Epidermal melanocyte (primary cell): ENCODE measurements around the gene AOC2.
"Not testable (repeated sequence)": the region's sequence is repeated elsewhere in the genome, so short reads cannot be mapped to it uniquely, and the experiment has no call there.

Source experiments
- DNase-seq: peaks from one replicate; pipeline ENCODE4 v3.0.0; 2011; ENCODE audit warnings: low spot score; ENCODE audit not compliant: insufficient read length

AOC2 gene

DNA sequence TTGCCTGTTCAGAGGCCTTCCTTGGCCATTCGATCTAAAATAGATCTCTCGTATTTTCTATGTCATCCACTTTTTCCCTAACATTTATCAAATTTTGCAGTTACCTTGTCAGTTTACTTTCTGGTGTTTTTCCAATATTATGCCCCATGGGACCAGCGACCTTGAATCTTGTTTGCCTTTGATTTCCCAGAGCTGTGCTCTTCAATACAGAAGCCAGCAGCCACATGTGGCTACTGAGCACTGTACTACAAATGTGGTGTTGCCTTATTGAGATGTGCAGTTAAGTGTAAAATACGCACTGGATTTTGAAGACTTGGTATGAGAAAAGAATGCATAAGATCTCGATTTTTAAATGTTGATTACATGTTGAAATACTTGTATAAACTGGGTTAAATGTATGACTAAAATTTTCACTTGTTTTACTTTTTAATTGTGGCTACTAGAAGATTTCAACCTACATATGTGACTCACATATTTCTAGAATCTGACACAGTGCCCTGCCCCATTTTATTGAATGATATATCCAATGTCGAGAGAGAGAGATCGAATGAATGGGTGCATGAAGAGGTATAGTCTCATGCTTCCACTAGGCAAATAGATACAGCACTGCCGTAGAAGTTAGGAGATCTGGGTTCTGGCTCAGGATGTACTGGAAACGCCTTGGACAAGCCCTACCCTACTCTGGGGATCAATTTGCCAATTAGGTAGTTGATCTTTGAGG is 12.0 kb upstream of the AOC2 start:
- DNase-seq, result no peak

DNA sequence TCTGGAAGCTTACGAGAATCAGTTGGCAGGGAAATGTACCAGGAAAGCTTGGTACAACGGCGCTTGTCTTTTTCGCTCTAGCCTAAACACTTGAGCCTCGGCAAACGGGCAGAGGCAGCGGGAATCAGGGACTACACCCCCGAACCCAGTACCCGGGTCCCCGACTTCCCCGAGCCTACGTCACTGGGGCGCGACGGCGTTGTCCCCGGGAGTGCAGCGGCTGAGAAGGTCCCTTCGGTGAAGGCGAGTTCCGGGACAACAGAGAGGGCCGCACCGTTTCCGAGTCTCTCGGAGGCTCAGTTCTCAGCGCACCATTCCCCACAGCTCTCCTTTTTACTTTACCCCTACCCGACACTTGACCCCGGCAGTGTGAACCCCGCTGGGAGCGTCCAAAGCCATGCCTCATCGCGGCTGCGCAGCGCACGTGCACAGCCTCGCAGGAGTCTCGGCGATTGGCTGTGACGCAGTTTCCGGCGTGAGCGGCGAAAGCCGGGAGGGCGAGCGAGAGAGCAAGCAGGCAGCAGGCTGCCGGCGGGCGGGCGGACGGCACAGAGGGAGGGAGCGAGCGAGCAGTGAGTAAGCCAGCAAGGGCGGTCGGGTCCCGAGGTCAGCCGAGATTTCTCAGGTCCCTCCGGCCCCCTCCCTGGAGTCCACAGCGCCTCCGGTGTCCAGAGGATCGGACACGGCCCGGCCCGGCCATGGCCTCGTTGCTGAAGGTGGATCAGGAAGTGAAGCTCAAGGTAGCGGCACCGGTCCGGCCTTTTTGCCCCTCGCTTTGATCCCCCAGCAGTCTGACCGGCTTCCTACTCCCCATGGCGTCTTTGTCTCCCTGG is 11.2 kb upstream of the AOC2 start, which contains the start of gene PSME3:
TSS of gene PSME3 (plus strand) at position 464 of the 833 bp plus-strand sequence. CDS start at position 699, 235 bp downstream.
- DNase-seq, result peak; percentile 82

DNA sequence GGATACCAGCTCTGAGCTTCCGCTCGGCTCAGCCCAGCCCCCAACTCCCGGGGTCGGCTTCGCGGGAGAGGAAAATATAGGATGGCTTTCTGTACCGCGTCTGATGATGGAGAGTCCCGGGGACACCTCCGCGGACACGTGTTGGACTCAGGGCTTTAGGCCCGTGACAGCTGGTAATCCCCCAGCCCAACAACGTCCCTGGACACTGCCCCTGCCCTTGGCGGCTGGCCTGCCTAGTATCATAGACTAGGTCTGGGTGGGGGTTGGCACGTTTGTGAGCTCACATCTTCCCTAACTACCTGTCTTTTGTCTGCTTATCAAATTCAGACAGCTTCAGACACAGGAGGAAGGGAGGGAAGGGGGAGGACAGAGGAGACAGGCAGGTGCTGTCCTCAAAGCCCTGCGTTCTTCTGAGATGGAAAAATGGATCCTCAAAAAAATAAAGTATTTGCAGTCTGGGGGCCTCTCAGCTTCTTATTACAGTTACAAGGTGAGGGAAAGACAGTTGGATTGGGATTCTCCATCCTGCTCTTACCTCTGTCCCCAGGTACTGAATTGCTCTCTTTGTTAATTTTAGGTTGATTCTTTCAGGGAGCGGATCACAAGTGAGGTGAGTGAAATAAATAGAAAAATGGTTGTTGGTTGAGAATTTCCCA is 10.5 kb upstream of the AOC2 start:
- no peak for DNase-seq

DNA sequence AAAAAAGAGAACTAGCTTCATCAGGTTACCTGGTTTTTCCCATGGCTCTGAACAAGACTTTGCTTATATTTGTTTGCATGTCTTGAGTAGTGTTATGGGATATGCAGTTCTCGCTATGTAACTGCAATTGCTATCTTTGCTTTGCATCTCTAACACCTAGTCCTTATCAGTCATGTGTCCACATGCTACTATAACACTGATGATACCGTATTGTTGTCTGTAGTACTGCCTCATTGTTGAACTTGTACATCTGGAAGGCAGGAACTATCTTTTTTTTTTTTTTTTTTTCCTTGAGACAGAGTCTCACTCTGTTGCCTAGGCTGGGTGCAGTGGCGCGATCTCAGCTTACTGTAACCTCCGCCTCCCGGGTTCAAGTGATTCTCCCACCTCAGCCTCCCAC is 8.6 kb upstream of the AOC2 start:
- DNase-seq, result no peak

DNA sequence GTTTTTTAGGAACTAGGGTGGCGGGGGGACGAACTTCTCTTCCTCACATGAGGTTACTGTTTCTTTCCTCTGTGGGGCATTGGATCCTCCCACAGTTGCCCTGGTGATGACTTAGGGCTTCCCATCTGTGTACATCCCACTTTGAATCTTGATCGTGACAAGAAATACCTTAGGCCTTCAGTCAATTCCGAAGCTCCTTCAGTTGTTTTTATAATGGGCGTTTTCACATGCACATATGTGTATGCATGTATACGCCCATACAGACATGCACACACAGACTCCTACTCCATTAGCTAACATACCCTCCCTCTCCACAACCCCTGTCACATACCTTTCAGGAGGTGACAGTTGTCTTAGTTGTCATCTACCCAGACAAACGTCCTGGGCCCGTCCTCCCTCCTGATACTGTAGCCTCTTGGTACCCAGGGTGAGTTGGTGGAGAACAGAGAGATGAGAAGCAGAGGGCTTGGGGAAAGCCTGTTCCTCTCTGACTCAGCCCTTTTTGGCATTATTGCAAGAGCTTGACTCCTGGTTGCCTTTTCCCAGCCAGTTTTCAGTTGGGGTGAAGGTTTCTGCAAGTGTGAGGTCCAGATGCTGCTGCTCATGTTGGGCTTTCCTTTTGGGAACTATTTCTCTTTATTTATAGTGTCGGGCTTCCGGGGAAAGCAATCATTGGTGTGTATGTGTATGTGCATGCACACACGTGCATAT is 2.2 kb upstream of the AOC2 start:
- DNase-seq, result no peak

DNA sequence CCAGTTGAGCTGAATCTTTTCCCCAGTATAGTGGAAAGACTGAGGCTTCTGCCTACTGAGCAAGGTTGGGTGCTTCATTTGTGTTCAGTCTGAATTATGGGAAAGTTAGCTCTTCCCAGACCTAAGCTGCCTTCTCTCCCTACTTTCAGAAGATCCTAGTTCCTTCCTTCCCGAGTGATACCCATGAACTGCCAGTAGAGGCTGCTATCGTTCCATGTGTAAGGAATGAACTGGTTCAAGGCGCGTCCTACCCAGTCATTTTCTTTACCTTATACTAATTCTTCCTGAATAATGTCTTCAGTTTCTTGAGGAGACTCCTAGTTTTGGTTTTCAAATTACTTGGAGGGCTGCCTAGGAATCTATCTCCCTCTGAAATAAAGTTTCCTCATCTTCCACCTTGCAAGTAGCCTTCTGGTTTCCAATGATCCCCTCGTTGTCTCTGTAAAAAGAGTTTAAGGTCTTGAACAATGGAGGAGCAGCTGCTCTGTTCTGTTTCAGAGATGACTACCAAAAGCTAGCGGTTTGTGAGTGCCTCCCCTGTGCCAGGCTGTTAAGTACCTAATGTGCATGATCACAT is 934 bp upstream of the AOC2 start:
- peak; percentile 91 for DNase-seq

DNA sequence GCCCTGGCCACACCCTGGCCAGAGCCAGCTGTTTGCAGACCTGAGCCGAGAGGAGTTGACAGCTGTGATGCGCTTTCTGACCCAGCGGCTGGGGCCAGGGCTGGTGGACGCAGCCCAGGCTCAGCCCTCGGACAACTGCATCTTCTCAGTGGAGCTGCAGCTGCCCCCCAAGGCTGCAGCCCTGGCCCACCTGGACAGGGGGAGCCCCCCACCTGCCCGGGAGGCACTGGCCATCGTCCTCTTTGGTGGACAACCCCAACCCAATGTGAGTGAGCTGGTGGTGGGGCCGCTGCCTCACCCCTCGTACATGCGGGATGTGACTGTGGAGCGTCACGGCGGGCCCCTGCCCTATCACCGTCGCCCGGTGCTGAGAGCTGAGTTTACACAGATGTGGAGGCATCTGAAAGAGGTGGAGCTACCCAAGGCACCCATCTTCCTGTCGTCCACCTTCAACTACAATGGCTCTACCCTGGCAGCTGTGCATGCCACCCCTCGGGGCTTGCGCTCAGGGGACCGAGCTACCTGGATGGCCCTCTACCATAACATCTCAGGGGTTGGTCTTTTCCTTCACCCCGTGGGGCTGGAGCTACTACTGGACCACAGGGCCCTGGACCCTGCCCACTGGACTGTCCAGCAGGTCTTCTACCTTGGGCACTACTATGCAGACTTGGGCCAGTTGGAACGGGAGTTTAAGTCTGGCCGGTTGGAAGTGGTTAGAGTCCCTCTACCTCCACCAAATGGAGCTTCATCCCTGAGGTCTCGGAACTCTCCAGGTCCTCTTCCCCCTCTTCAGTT is 578 bp downstream of the AOC2 start:
- DNase-seq, result no peak

DNA sequence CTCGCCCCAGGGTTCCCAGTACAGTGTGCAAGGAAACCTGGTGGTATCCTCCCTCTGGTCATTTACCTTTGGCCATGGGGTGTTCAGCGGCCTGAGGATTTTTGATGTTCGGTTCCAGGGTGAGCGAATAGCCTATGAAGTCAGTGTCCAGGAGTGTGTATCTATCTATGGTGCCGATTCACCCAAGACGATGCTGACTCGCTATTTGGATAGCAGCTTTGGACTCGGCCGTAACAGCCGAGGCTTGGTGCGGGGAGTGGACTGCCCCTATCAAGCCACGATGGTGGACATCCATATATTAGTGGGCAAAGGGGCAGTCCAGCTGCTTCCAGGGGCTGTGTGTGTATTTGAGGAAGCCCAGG is 1.2 kb downstream of the AOC2 start:
- DNase-seq, result no peak

DNA sequence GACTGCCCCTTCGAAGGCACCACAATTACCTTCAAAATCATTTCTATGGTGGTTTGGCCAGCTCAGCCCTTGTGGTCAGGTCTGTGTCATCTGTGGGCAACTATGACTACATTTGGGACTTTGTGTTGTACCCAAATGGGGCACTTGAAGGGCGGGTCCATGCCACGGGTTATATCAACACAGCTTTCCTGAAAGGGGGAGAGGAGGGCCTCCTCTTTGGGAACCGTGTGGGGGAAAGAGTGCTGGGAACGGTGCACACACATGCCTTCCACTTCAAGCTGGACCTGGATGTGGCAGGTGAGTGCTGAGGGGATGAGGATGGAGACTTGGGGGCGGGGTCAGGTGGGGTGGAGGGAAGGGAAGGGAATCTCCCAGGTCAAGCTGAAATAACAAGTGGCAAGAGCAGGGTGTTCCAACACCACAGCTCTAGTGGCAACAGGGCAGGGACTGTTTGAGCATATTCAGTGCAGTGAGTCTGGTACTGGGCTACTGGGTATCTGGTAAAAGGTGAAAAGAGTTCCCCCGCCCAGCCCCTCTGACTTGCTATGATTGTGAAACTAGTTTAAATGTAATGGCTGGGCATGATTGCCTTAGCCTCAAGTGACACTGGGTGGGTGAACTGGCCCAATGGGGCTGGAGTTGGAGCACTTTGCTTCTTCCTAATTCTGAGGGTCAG is 1.7 kb downstream of the AOC2 start:
- peak; percentile 14 for DNase-seq

DNA sequence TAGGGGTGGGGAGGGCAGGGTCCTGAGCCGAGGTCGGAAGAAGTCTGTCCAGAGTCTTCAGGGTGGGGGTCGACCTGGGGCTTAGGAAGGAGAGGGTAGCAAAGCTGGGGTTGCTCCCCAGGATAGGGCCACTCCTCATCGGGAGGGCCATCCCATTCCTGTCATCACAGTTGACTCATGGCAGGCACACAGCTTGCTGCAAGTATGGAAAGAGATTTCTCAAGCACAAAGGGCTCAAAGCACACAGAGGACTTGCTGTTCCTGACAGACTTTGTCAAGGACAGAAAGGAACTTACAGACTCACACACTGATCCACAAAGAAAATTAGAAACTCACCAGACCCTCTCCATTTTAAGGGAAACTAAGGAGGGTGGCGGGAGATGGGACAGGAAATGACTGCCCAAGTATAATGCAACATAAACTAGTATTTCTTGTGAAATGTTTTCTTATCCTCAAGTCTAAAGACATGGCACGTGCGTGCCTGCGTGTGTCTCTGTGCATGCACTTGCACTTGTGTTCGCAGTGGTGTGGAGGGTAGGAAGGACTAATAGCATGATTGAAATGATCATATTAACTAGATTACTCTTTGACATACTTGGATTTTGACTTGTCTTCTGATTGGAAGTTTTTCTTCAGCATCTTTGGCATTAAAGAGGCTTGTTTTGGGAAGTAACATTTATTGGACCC is 2.4 kb downstream of the AOC2 start:
- no peak for DNase-seq

DNA sequence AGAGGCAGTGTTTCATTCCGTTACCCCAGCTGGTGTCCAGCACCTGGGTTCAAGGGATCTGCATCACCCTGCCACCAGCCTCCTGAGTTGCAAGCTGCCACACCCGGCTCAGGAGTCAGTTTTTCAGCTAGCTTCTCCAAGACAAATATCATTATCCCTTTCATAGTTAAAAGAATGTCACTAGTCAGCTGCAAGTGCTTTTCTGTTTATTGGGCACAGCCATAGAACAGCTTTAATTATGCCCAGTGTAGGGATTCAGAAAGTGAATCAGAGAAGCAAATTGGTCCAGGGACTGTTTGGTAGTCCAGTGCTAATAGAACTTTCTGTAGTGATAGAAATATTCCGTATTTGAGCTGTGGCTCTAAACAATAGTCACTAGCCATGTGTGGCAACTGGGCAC is 3.7 kb downstream of the AOC2 start:
- no peak for DNase-seq

DNA sequence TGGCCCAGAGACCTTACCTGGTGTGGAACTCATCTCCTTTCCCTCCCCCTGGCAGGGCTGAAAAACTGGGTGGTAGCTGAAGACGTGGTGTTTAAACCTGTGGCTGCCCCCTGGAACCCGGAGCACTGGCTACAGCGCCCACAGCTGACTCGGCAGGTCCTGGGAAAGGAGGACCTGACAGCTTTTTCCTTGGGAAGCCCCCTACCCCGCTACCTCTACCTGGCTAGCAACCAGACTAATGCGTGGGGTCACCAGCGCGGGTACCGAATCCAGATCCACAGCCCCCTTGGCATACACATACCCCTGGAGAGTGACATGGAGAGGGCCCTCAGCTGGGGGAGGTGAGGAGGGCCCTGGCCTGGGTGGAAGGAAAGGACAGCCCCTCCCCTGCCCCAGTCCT is 4.7 kb downstream of the AOC2 start:
- DNase-seq, result no peak

DNA sequence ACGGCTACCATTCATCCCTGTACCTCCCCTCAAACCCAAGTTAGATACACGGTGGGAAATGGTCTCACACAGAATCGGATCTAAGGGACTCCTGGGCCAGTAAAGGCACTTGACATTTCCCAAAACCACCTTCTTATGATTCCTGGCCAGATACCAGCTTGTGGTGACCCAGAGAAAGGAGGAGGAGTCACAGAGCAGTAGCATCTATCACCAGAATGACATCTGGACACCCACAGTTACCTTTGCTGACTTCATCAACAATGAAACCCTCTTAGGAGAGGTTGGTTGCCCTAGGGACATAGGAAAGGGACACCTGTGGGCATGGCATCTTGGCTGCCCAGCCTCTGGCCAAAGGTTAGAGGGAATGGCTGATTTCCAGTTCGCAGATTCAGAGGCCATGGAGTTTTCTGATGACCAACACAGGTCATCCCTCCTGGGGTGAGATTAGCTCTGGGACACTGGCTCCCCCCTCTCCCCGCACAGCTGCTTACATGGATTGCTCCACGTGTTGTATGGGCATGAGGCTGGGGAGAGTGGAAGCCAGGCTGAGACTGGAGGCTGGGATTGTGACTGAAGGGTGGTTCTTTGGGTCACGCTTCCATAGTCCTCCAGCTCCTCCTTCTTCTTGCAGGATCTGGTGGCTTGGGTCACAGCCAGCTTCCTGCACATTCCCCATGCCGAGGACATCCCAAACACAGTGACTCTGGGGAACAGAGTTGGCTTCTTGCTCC is 5.2 kb downstream of the AOC2 start:
- no peak for DNase-seq

DNA sequence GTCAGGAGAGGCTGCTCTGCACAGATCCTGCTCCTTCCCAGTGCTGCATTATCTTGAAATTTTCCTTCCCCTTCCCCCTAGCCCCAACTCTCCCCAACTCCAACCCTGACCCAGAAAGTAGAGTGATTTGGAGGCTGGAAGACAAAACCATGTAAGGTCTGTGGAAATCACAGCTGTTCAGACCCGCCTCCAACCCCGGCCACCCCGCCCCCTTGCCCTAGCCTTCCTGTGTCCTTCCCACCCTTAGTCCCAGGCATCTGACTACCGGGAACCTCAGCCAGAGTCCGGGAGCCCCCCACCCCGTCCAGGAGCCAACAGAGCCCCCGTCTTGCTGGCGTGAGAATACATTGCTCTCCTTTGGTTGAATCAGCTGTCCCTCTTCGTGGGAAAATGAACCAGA is 6.6 kb downstream of the AOC2 start, which contains the start of gene AOC3:
TSS of gene AOC3 (plus strand) at position 246 of the 400 bp plus-strand sequence. CDS start at position 391, 145 bp downstream.
- DNase-seq, result no peak

DNA sequence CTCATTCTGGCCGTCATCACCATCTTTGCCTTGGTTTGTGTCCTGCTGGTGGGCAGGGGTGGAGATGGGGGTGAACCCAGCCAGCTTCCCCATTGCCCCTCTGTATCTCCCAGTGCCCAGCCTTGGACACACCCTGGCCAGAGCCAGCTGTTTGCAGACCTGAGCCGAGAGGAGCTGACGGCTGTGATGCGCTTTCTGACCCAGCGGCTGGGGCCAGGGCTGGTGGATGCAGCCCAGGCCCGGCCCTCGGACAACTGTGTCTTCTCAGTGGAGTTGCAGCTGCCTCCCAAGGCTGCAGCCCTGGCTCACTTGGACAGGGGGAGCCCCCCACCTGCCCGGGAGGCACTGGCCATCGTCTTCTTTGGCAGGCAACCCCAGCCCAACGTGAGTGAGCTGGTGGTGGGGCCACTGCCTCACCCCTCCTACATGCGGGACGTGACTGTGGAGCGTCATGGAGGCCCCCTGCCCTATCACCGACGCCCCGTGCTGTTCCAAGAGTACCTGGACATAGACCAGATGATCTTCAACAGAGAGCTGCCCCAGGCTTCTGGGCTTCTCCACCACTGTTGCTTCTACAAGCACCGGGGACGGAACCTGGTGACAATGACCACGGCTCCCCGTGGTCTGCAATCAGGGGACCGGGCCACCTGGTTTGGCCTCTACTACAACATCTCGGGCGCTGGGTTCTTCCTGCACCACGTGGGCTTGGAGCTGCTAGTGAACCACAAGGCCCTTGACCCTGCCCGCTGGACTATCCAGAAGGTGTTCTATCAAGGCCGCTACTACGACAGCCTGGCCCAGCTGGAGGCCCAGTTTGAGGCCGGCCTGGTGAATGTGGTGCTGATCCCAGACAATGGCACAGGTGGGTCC is 7.2 kb downstream of the AOC2 start:
- DNase-seq, result not testable (repeated sequence)

DNA sequence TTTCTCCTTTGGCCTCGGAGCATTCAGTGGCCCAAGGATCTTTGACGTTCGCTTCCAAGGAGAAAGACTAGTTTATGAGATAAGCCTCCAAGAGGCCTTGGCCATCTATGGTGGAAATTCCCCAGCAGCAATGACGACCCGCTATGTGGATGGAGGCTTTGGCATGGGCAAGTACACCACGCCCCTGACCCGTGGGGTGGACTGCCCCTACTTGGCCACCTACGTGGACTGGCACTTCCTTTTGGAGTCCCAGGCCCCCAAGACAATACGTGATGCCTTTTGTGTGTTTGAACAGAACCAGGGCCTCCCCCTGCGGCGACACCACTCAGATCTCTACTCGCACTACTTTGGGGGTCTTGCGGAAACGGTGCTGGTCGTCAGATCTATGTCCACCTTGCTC is 8.0 kb downstream of the AOC2 start:
- no peak for DNase-seq

DNA sequence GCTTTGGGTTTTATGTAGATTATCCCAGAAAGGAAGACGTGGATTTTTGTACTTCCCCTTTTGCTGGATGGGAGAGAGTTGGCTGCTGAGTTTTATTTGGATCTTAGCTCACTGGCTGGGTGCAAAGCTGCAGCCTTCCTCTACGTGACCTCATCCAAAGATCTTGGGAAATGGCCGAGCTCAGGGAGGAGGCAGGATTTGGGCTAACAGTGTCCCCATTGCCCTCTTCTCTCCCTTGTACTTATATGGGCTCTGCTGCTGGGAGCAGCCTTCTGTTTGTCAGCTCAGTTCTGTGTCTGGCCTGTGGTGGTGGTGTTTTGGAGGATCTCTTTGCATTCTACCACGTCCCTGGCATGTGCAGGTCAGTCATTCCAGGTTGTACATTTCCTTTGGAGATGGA is 8.6 kb downstream of the AOC2 start:
- DNase-seq, result no peak

DNA sequence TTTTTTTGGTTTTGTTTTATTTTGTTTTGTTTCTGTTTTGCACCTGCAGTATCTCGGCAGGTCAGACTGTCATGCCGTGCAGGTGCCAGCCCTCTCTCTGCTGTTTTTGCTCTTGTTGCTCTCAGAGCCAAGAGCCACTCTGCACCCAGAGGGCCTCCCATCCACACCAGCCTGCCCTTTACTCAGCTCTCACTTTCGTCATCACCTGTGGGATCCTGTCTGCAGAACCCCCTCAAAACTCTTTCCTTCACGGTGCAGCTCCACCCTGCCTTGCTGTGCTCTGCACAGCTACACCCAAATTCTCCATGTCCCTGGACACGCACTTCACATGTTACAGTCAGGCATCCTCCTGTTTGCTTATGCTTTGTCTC is 9.2 kb downstream of the AOC2 start:
- no peak for DNase-seq
